H9 (cell line): ENCODE results near the gene G2E3. TPM values are rescaled to one million over a fixed set of nuclear protein-coding genes. Genes with fewer than 3 reads are reported as not detected.

ENCODE experiments used
- DNase-seq: peaks from one replicate; pipeline ENCODE4 v3.0.0-alpha.2; 2017
- H2AFZ ChIP-seq: one replicate; pipeline ENCODE4 v1.6.1; 2013; ENCODE audit warnings: mild to moderate bottlenecking, low read length, control low read depth, moderate library complexity
- H2AK5ac ChIP-seq: 2 replicates; pipeline ENCODE4 v1.6.1; 2013; ENCODE audit warnings: low read length, control low read depth, mixed read lengths; ENCODE audit not compliant: insufficient read length
- H2BK120ac ChIP-seq: one replicate; pipeline ENCODE4 v1.6.1; 2013; ENCODE audit warnings: low read depth, mild to moderate bottlenecking, low read length, control low read depth, inconsistent platforms; ENCODE audit not compliant: poor library complexity, severe bottlenecking
- H2BK12ac ChIP-seq: 2 replicates; pipeline ENCODE4 v1.6.1; 2013; ENCODE audit warnings: low read length, control low read depth, mixed read lengths, low read depth; ENCODE audit not compliant: insufficient read length
- H2BK15ac ChIP-seq: 2 replicates; pipeline ENCODE4 v1.6.1; 2013; ENCODE audit warnings: low read depth, low read length, control low read depth
- H2BK20ac ChIP-seq: one replicate; pipeline ENCODE4 v1.6.1; 2013; ENCODE audit warnings: low read depth, mild to moderate bottlenecking, low read length, control low read depth, inconsistent platforms; ENCODE audit not compliant: poor library complexity, severe bottlenecking
- H2BK5ac ChIP-seq: 2 replicates; pipeline ENCODE4 v1.6.1; 2013; ENCODE audit warnings: low read length, control low read depth, mixed read lengths; ENCODE audit not compliant: insufficient read length
- H3K14ac ChIP-seq: 2 replicates; pipeline ENCODE4 v1.6.1; 2013; ENCODE audit warnings: low read length, control low read depth; ENCODE audit not compliant: insufficient read depth
- H3K18ac ChIP-seq: 2 replicates; pipeline ENCODE4 v1.6.1; 2013; ENCODE audit warnings: low read depth, mild to moderate bottlenecking, mixed read lengths, low read length, control low read depth; ENCODE audit not compliant: insufficient read length
- H3K23ac ChIP-seq: 2 replicates; pipeline ENCODE4 v1.6.1; 2013; ENCODE audit warnings: low read length, control low read depth, mixed read lengths, low read depth; ENCODE audit not compliant: insufficient read length
- H3K23me2 ChIP-seq: 2 replicates; pipeline ENCODE4 v1.6.1; 2013; ENCODE audit warnings: low read depth, mild to moderate bottlenecking, mixed read lengths, low read length, control low read depth; ENCODE audit not compliant: insufficient read length, poor library complexity, severe bottlenecking
- H3K27ac ChIP-seq: 2 replicates; pipeline ENCODE4 v1.5.1; 2013; ENCODE audit warnings: low read length, control low read depth, mixed read lengths, low read depth; ENCODE audit not compliant: insufficient read length
- H3K27me3 ChIP-seq: 2 replicates; pipeline ENCODE4 v1.6.1; 2013; ENCODE audit warnings: low read length, control low read depth, inconsistent platforms; ENCODE audit not compliant: insufficient read depth
- H3K4ac ChIP-seq: 2 replicates; pipeline ENCODE4 v1.6.1; 2013; ENCODE audit warnings: low read depth, mild to moderate bottlenecking, control low read depth, inconsistent platforms, low read length, moderate library complexity
- H3K4me1 ChIP-seq: 2 replicates; pipeline ENCODE4 v1.6.1; 2013; ENCODE audit warnings: low read length, control low read depth, inconsistent platforms; ENCODE audit not compliant: insufficient read depth
- H3K4me2 ChIP-seq: 2 replicates; pipeline ENCODE4 v1.6.1; 2013; ENCODE audit warnings: low read length, control low read depth, mixed read lengths; ENCODE audit not compliant: insufficient read length, insufficient read depth
- H3K56ac ChIP-seq: 2 replicates; pipeline ENCODE4 v1.6.1; 2013; ENCODE audit warnings: low read depth, mild to moderate bottlenecking, mixed read lengths, low read length, control low read depth; ENCODE audit not compliant: insufficient read length
- H3K79me1 ChIP-seq: 2 replicates; pipeline ENCODE4 v1.6.1; 2013; ENCODE audit warnings: low read depth, mild to moderate bottlenecking, moderate library complexity, low read length, control low read depth, inconsistent platforms; ENCODE audit not compliant: insufficient read depth, poor library complexity, severe bottlenecking
- H3K79me2 ChIP-seq: 2 replicates; pipeline ENCODE4 v1.6.1; 2013; ENCODE audit warnings: low read length, control low read depth, inconsistent platforms; ENCODE audit not compliant: insufficient read depth
- H3K9ac ChIP-seq: 2 replicates; pipeline ENCODE4 v1.6.1; 2013; ENCODE audit warnings: low read length, control low read depth, mixed read lengths; ENCODE audit not compliant: insufficient read length; ENCODE audit errors: extremely low read depth
- H3K9me3 ChIP-seq: one replicate; pipeline ENCODE4 v1.6.1; 2013; ENCODE audit warnings: low read depth, low read length, inconsistent platforms; ENCODE audit not compliant: control insufficient read depth
- H3T11ph ChIP-seq: one replicate; pipeline ENCODE4 v1.6.1; 2013; ENCODE audit warnings: mild to moderate bottlenecking, low read length, control low read depth, inconsistent platforms
- H4K20me1 ChIP-seq: one replicate; pipeline ENCODE4 v1.6.1; 2013; ENCODE audit not compliant: control insufficient read depth, insufficient read length, insufficient read depth
- H4K5ac ChIP-seq: 2 replicates; pipeline ENCODE4 v1.6.1; 2013; ENCODE audit warnings: low read depth, mild to moderate bottlenecking, mixed read lengths, low read length, control low read depth; ENCODE audit not compliant: insufficient read length
- H4K8ac ChIP-seq: replicated peaks from 2 replicates; pipeline ENCODE4 v1.6.1; 2013; ENCODE audit warnings: low read length, control low read depth, mixed read lengths, low read depth; ENCODE audit not compliant: insufficient read length
- H4K91ac ChIP-seq: 2 replicates; pipeline ENCODE4 v1.6.1; 2013; ENCODE audit warnings: low read depth, mild to moderate bottlenecking, moderate library complexity, mixed read lengths, low read length, control low read depth; ENCODE audit not compliant: insufficient read length
- H3K27ac Mint-ChIP-seq, 3 experiments: 2 replicates in 2 of 3; 3 replicates in 1 of 3; pipeline ENCODE4 v1.8.0; 2020 to 2021; ENCODE audit warnings: mixed read lengths in 3 of 3, mild to moderate bottlenecking in 1 of 3, moderate library complexity in 1 of 3
- H3K27me3 Mint-ChIP-seq: 2 replicates; pipeline ENCODE4 v1.8.0; 2021; ENCODE audit warnings: low read depth, mild to moderate bottlenecking, moderate library complexity, mixed read lengths
- H3K36me3 Mint-ChIP-seq, 3 experiments: 2 replicates in 2 of 3; 3 replicates in 1 of 3; pipeline ENCODE4 v1.8.0; 2020 to 2021; ENCODE audit warnings: low read depth in 3 of 3, mixed read lengths in 3 of 3; ENCODE audit not compliant: insufficient read depth in 1 of 3
- H3K4me1 Mint-ChIP-seq, 2 experiments: 2 replicates each; pipeline ENCODE4 v1.8.0; 2020; ENCODE audit warnings: mixed read lengths in 2 of 2
- H3K4me3 Mint-ChIP-seq, 2 experiments: 2 replicates in 1 of 2; 3 replicates in 1 of 2; pipeline ENCODE4 v1.8.0; 2020 to 2021; ENCODE audit warnings: mild to moderate bottlenecking in 2 of 2, mixed read lengths in 2 of 2, moderate library complexity in 1 of 2
- H3K9me3 Mint-ChIP-seq, 2 experiments: 2 replicates in 1 of 2; 3 replicates in 1 of 2; pipeline ENCODE4 v1.8.0; 2020; ENCODE audit warnings: mild to moderate bottlenecking in 2 of 2, mixed read lengths in 2 of 2, moderate library complexity in 1 of 2
- CTCF ChIP-seq: fragments of 200-600 bp; sonication (generic); conservative IDR thresholded peaks from 3 replicates; pipeline ENCODE4 v1.8.0; 2021; ENCODE audit warnings: antibody characterized with exemption, mild to moderate bottlenecking
- WGBS: extraction: QIAGEN DNeasy Blood & Tissue Kit; methylation state at CpG from one replicate; pipeline ENCODE4 v1.1.7; 2013; ENCODE audit warnings: missing lambda C conversion rate, low lambda C conversion rate, mixed read lengths; ENCODE audit not compliant: insufficient read length; ENCODE audit errors: extremely low coverage; 5-methylcytosine and 5-hydroxymethylcytosine counted together
- total RNA-seq: library from RNA; stranded (reverse); gene quantifications from 2 replicates; pipeline ENCODE4 v1.2.1, GENCODE V29; 2021

Gene G2E3
- total RNA-seq, 1 experiment from 2014 or later, result 49.2 TPM

- Histone ChIP-seq H4K20me1 (no peaks in the 10 kb centered on the region), H3K4me2 (no peak overlapping the region), H3K18ac (no peak overlapping the region), H2BK5ac (no peak overlapping the region), H4K5ac (no peak overlapping the region), H3K27me3 (no peaks in the 10 kb centered on the region), H3K4ac (no peak overlapping the region), H3K56ac (no peak overlapping the region), H3K27ac (no peak overlapping the region), H2AK5ac (no peak overlapping the region), H3K79me1 (no peaks in the 10 kb centered on the region), H3T11ph (no peak overlapping the region), H3K4me1 (no peaks in the 10 kb centered on the region), H4K91ac (no peak overlapping the region), H2BK15ac (no peak overlapping the region), H4K8ac (no peak overlapping the region), H2AFZ (no peak overlapping the region), H2BK20ac (no peak overlapping the region), H3K9ac (no peak overlapping the region), H3K14ac (no peak overlapping the region), H3K23ac (no peak overlapping the region), H2BK12ac (no peak overlapping the region), H3K23me2 (no peaks in the 10 kb centered on the region), H2BK120ac (no peak overlapping the region), H3K9me3 (no peaks in the 10 kb centered on the region), H3K79me2 (no peaks in the 10 kb centered on the region)
- Mint-ChIP-seq H3K4me3 (no peak overlapping the region), H3K36me3 (peaks cover 7 to 22% (median 21%) of the 10 kb centered on the region in 3 experiments; a peak in 6 of 7 replicates), H3K27ac (no peak overlapping the region), H3K4me1 (no peaks in the 10 kb centered on the region), H3K9me3 (no peaks in the 10 kb centered on the region), H3K27me3 (no peaks in the 10 kb centered on the region)
- no peak for TF ChIP-seq CTCF
- DNase-seq, result no peak
- WGBS, result no CpG with 5 or more reads among the region's 2 CpGs
These were observed 98.1 kb downstream of the G2E3 start for GRCh38 chr14:30657050-30657449.
